Measurements from ENCODE around the gene SDC1. TPM values are rescaled to one million over a fixed set of nuclear protein-coding genes. Genes with fewer than 3 reads are reported as not detected.
"Not testable (repeated sequence)": the region's sequence is repeated elsewhere in the genome, so short reads cannot be mapped to it uniquely, and the experiment has no call there.

SDC1 gene
- total and polyA plus RNA-seq, 9 donors: 6.3 to 37.9 (median 13.9) TPM

DNA sequence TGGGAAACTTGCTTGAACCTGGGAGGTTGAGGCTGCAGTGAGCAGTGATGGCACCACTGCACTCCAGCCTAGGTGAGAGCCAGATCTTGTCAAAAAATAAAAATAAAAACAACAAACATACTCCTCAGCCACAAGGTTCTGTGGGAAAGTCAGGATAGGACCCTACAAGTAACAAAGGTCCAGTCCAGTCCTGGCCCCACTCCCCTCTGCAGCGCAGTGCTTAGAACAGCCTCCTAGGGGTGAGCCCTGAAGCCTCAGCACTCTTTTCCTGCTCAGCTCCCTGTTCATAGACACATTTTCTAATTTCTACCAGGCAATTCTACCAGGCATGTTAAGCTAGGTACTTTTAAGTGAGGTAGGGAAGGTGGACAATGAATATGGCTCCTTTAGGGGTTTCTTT is 22.2 kb upstream of the SDC1 start:
- WGBS (ENCODE audit: insufficient coverage): no CpG with 5 or more reads among the region's 1 CpG
- H3K27ac ChIP-seq (ENCODE audit: low read length): no peak overlapping the region
- H3K36me3 ChIP-seq (ENCODE audit: control insufficient read depth, insufficient read depth, low read length): peaks cover 22% of the 10 kb centered on the region
- no peaks in the 10 kb centered on the region for H3K9me3 ChIP-seq (replicated peaks; ENCODE audit: control insufficient read depth, low read depth, low read length)
- no peaks in the 10 kb centered on the region for H3K4me1 ChIP-seq (ENCODE audit: control insufficient read depth, insufficient read depth, low read length)
- no peak for DNase-seq
- H3K27me3 ChIP-seq (ENCODE audit: control insufficient read depth, insufficient read depth, low read length): peaks cover under 1% of the 10 kb centered on the region
- no peak overlapping the region for H3K4me3 ChIP-seq (ENCODE audit: low read length)

DNA sequence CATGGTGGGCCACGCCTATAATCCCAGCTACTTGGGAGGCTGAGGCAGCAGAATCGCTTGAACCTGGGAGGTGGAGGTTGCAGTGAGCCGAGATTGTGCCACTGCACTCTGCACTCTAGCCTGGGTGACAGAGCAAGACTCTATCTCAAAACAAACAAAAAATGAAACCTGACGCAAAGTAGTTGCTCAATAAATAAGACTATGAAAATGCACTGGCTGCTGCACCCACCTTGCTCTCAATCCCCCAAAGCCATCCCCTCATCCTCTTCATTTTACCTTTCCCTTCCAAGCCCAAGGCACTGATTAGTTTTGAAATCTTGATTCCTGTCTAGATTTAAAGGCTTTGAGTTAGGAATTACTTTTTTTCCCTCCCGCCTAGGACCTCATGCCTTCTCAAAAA is 18.7 kb upstream of the SDC1 start:
- 100% methylated on average over 1 of the region's 5 CpGs for WGBS (ENCODE audit: insufficient coverage)
- H3K9me3 ChIP-seq (replicated peaks; ENCODE audit: control insufficient read depth, low read depth, low read length); H3K27me3 ChIP-seq (ENCODE audit: control insufficient read depth, insufficient read depth, low read length); DNase-seq; H3K4me1 ChIP-seq (ENCODE audit: control insufficient read depth, insufficient read depth, low read length); H3K4me3 ChIP-seq (ENCODE audit: low read length); H3K27ac ChIP-seq (ENCODE audit: low read length): not testable (repeated sequence)
- H3K36me3 ChIP-seq (ENCODE audit: control insufficient read depth, insufficient read depth, low read length): peaks cover 11% of the 10 kb centered on the region

DNA sequence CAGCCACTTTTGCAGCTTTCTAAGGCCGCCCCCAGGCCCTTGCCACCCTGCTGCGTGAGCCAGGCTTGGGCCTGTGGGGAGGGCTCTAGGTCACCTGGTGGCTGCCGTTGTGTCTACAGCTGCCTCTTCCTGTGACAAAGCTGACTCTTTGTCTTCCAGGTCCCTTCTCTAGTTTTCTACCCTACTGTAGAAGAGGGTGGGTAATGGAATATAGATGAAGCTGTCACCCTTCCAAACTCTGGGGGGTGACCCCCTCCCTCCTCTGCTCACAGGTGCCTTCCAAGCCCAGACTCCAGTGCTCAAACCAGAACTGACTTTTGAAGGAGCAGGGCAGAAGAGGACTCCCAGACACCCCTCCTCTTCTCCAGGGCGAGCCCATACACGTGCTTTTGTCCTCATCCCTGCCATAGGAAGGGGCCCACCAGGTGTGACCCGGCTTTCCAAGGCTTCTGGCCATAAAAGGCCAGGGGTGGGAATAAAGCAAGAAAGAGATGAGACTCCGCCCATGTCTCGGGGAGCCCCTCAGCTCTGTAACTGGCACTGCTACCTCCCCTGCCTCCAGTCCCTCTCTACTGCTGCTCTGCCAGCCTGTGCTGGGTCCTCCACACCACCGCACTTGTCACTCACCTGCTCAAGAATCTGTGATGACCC is 17.9 kb upstream of the SDC1 start:
- peaks cover 2% of the 10 kb centered on the region for H3K27me3 ChIP-seq (ENCODE audit: control insufficient read depth, insufficient read depth, low read length)
- no peak for DNase-seq
- no peak overlapping the region for H3K4me3 ChIP-seq (ENCODE audit: low read length)
- H3K36me3 ChIP-seq (ENCODE audit: control insufficient read depth, insufficient read depth, low read length): peaks cover 9% of the 10 kb centered on the region
- H3K4me1 ChIP-seq (ENCODE audit: control insufficient read depth, insufficient read depth, low read length): no peaks in the 10 kb centered on the region
- whole genome bisulfite sequencing (ENCODE audit: insufficient coverage): 100% methylated on average over 1 of the region's 9 CpGs
- no peaks in the 10 kb centered on the region for H3K9me3 ChIP-seq (replicated peaks; ENCODE audit: control insufficient read depth, low read depth, low read length)
- H3K27ac ChIP-seq (ENCODE audit: low read length): no peak overlapping the region

- Histone ChIP-seq H3K36me3 (ENCODE audit: control insufficient read depth, insufficient read depth, low read length) (peaks cover 7% of the 10 kb centered on the region), H3K27me3 (ENCODE audit: control insufficient read depth, insufficient read depth, low read length) (peaks cover 2% of the 10 kb centered on the region), H3K9me3 (replicated peaks; ENCODE audit: control insufficient read depth, low read depth, low read length) (no peaks in the 10 kb centered on the region), H3K4me1 (ENCODE audit: control insufficient read depth, insufficient read depth, low read length) (no peaks in the 10 kb centered on the region), H3K27ac (ENCODE audit: low read length) (no peak overlapping the region), H3K4me3 (ENCODE audit: low read length) (no peak overlapping the region)
- DNase-seq: no peak
- 64% methylated on average over 22 of the region's 43 CpGs for WGBS (ENCODE audit: insufficient coverage)
These were observed 17.2 kb upstream of the SDC1 start for GRCh38 chr2:20241973-20242726.

DNA sequence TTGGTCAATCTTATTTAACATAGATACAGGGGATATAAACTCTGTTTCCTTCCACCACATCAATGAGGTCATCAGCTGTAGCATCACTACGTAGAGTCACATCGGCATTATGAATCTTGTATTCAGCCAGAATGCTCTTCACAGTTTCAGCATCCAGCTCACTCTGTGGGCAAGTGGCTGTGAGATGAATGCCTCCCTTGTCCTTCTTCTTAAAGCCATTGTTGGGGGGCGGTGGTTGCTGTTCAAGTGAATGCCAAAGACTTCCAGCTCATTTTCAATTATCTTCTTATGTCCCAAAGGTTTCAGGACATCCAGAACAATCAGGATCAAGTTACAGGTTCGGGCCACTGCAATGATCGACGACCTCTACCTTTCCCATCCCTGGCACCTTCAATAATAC is 15.4 kb upstream of the SDC1 start:
- not testable (repeated sequence) for H3K9me3 ChIP-seq (replicated peaks; ENCODE audit: control insufficient read depth, low read depth, low read length); H3K36me3 ChIP-seq (ENCODE audit: control insufficient read depth, insufficient read depth, low read length); H3K4me3 ChIP-seq (ENCODE audit: low read length); H3K4me1 ChIP-seq (ENCODE audit: control insufficient read depth, insufficient read depth, low read length); DNase-seq; H3K27me3 ChIP-seq (ENCODE audit: control insufficient read depth, insufficient read depth, low read length); H3K27ac ChIP-seq (ENCODE audit: low read length)
- WGBS (ENCODE audit: insufficient coverage): 94% methylated on average over 3 of the region's 6 CpGs

DNA sequence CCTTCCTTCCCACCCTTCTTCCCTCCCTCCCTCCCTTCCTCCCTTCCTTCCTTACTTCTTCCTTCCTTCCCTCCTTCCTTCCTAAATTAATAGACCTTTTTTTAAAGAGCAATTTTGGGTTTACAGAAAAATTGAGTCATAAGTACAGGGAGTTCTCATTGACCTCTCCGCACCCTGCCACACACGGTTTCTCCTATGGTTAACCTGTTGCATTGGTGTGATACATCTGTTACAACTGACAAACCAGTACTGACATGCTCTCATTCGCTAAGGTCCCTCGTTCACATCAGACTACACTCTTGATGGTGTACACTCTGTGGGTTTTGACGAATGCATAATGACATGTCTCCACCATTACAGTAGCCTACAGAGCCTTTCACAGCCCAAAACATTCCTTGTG is 11.6 kb upstream of the SDC1 start:
- Histone ChIP-seq H3K4me3 (ENCODE audit: low read length) (no peak overlapping the region), H3K4me1 (ENCODE audit: control insufficient read depth, insufficient read depth, low read length) (no peaks in the 10 kb centered on the region), H3K36me3 (ENCODE audit: control insufficient read depth, insufficient read depth, low read length) (no peaks in the 10 kb centered on the region), H3K9me3 (replicated peaks; ENCODE audit: control insufficient read depth, low read depth, low read length) (no peaks in the 10 kb centered on the region), H3K27me3 (ENCODE audit: control insufficient read depth, insufficient read depth, low read length) (peaks cover 2% of the 10 kb centered on the region), H3K27ac (ENCODE audit: low read length) (no peak overlapping the region)
- 93% methylated on average over 4 of the region's 5 CpGs for WGBS (ENCODE audit: insufficient coverage)
- no peak for DNase-seq

- Histone ChIP-seq H3K27ac (ENCODE audit: low read length) (no peak overlapping the region), H3K4me3 (ENCODE audit: low read length) (no peak overlapping the region)
These were observed 10.8 kb upstream of the SDC1 start for GRCh38 chr2:20235655-20236305.

DNA sequence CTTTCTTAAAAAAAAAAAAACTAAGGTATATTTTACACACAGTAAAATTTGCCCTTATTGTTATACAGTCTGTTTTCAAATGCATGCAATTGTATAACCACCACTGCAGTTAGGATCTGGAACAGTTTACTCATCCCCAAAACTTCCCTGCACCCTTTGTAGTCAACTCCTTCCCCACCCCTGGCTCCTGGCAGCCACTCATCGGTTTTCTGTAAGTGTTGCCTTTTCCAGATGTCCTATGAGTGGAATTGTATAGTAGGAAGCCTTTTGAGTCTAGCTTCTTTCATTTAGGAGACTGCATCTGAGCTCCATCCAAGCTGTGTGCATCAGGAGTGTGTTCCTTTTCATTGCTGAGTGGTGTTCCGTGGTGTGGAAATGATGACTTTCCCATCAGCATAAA is 9.7 kb upstream of the SDC1 start:
- not testable (repeated sequence) for H3K27me3 ChIP-seq (ENCODE audit: control insufficient read depth, insufficient read depth, low read length); DNase-seq; H3K4me3 ChIP-seq (ENCODE audit: low read length); H3K36me3 ChIP-seq (ENCODE audit: control insufficient read depth, insufficient read depth, low read length); H3K4me1 ChIP-seq (ENCODE audit: control insufficient read depth, insufficient read depth, low read length); H3K9me3 ChIP-seq (replicated peaks; ENCODE audit: control insufficient read depth, low read depth, low read length); H3K27ac ChIP-seq (ENCODE audit: low read length)
- 0% methylated on average over 1 of the region's 2 CpGs for WGBS (ENCODE audit: insufficient coverage)

More at GRCh38 chr2:20235655-20236305, 10.8 kb upstream of the SDC1 start:
- Histone ChIP-seq H3K27me3 (ENCODE audit: control insufficient read depth, insufficient read depth, low read length) (peaks cover 2% of the 10 kb centered on the region), H3K9me3 (replicated peaks; ENCODE audit: control insufficient read depth, low read depth, low read length) (no peaks in the 10 kb centered on the region), H3K4me1 (ENCODE audit: control insufficient read depth, insufficient read depth, low read length) (no peaks in the 10 kb centered on the region), H3K36me3 (ENCODE audit: control insufficient read depth, insufficient read depth, low read length) (no peaks in the 10 kb centered on the region)
- WGBS (ENCODE audit: insufficient coverage): 77% methylated on average over 10 of the region's 10 CpGs
- DNase-seq: no peak

GRCh38 chr2:20232837-20233207 is 7.9 kb upstream of the SDC1 start:
- no peak overlapping the region for H3K27ac ChIP-seq (ENCODE audit: low read length)
- DNase-seq: no peak
- H3K4me3 ChIP-seq (ENCODE audit: low read length): no peak overlapping the region
- no peaks in the 10 kb centered on the region for H3K36me3 ChIP-seq (ENCODE audit: control insufficient read depth, insufficient read depth, low read length)
- H3K4me1 ChIP-seq (ENCODE audit: control insufficient read depth, insufficient read depth, low read length): no peaks in the 10 kb centered on the region
- H3K9me3 ChIP-seq (replicated peaks; ENCODE audit: control insufficient read depth, low read depth, low read length): no peaks in the 10 kb centered on the region
- WGBS (ENCODE audit: insufficient coverage): 100% methylated on average over 4 of the region's 5 CpGs
- H3K27me3 ChIP-seq (ENCODE audit: control insufficient read depth, insufficient read depth, low read length): peaks cover 6% of the 10 kb centered on the region

GRCh38 chr2:20231598-20232026 is 6.7 kb upstream of the SDC1 start:
- Histone ChIP-seq H3K27me3 (ENCODE audit: control insufficient read depth, insufficient read depth, low read length) (peaks cover 10% of the 10 kb centered on the region), H3K4me3 (ENCODE audit: low read length) (no peak overlapping the region), H3K36me3 (ENCODE audit: control insufficient read depth, insufficient read depth, low read length) (no peaks in the 10 kb centered on the region), H3K4me1 (ENCODE audit: control insufficient read depth, insufficient read depth, low read length) (no peaks in the 10 kb centered on the region), H3K9me3 (replicated peaks; ENCODE audit: control insufficient read depth, low read depth, low read length) (no peaks in the 10 kb centered on the region), H3K27ac (ENCODE audit: low read length) (no peak overlapping the region)
- WGBS (ENCODE audit: insufficient coverage): 89% methylated on average over 4 of the region's 6 CpGs
- no peak for DNase-seq

All from muscle of leg (tissue), 11 donors.